ENCODE results near the gene CHD2.

DNA sequence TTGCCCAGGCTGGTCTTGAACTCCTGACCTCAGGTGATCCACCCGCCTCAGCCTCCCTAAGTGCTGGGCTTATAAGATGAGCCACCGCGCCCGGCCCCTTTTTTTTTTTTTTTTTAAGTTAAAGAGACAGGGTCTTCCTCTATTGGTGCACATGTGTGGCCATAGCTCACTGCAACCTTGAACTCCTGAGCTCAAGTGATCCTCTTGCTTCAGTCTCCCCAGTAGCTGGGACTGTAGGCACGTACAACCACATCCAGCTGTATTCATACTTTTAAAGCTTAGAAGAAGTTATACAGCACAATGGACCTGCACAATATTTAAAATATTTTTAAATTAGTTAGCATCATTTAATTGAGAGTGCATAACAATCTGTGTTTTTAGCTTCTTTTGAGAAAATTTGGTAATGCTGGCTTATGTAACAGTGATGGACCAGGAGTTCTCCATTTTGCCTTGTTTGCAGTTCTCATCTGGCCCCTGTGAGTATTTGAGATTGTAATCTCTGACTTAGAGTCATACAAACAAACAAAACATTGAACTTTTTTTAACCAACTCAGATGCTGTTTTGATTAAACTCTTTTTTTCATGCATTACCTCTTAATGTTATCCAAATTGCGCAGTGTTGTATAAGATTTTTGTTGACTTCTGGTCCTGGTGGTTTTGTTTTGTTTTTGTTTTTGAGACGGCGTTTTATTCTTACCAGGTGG, 33.0 kb downstream of the CHD2 start:
- TF ChIP-seq, protein P1, sequence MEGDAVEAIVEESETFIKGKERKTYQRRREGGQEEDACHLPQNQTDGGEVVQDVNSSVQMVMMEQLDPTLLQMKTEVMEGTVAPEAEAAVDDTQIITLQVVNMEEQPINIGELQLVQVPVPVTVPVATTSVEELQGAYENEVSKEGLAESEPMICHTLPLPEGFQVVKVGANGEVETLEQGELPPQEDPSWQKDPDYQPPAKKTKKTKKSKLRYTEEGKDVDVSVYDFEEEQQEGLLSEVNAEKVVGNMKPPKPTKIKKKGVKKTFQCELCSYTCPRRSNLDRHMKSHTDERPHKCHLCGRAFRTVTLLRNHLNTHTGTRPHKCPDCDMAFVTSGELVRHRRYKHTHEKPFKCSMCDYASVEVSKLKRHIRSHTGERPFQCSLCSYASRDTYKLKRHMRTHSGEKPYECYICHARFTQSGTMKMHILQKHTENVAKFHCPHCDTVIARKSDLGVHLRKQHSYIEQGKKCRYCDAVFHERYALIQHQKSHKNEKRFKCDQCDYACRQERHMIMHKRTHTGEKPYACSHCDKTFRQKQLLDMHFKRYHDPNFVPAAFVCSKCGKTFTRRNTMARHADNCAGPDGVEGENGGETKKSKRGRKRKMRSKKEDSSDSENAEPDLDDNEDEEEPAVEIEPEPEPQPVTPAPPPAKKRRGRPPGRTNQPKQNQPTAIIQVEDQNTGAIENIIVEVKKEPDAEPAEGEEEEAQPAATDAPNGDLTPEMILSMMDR (IDR thresholded peaks at IDR 0.05): no peak
- TF ChIP-seq POLR2AphosphoS5 (IDR thresholded peaks at IDR 0.05): no peak
